ENCODE data around the gene MS4A18.

MS4A18 gene

DNA sequence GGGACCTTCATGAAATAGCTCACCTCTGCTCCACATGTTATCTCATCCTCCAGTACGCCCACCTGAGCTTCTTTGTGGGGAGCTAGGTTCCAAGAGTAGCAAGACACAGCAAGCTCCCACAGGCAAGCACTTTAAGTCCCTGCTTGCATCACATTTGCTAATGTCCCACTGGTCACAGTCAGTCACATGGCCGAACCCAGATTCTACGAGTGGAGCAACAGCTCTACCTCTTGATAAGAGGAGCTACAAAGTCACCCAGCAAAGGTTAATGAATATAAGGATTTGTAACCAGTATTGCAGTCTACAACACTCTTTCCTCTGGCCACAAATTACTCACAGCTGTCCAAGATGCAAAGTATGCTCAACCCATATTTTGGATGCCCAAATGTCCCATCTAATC, 16.9 kb downstream of the MS4A18 start:
- no peak overlapping the region for H3K4me3 ChIP-seq (ENCODE audit: low read depth, low read length)
- TF ChIP-seq, protein P1, sequence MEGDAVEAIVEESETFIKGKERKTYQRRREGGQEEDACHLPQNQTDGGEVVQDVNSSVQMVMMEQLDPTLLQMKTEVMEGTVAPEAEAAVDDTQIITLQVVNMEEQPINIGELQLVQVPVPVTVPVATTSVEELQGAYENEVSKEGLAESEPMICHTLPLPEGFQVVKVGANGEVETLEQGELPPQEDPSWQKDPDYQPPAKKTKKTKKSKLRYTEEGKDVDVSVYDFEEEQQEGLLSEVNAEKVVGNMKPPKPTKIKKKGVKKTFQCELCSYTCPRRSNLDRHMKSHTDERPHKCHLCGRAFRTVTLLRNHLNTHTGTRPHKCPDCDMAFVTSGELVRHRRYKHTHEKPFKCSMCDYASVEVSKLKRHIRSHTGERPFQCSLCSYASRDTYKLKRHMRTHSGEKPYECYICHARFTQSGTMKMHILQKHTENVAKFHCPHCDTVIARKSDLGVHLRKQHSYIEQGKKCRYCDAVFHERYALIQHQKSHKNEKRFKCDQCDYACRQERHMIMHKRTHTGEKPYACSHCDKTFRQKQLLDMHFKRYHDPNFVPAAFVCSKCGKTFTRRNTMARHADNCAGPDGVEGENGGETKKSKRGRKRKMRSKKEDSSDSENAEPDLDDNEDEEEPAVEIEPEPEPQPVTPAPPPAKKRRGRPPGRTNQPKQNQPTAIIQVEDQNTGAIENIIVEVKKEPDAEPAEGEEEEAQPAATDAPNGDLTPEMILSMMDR (IDR thresholded peaks at IDR 0.05; ENCODE audit: low read depth, low read length), result no peak
- TF ChIP-seq MAX (IDR thresholded peaks at IDR 0.05; ENCODE audit: low read depth, low read length), result no peak
- no peak for TF ChIP-seq MYC (IDR thresholded peaks at IDR 0.05; ENCODE audit: low read depth, low read length)
- no peak for TF ChIP-seq POLR2A (IDR thresholded peaks at IDR 0.05; ENCODE audit: extremely low read depth, insufficient read length)
- no peak for DNase-seq (ENCODE audit: low read depth)

GRCh38 chr11:60743058-60743457, 18.5 kb downstream of the MS4A18 start:
- TF ChIP-seq, protein P1 (IDR thresholded peaks at IDR 0.05; ENCODE audit: low read depth, low read length), result no peak
- no peak overlapping the region for H3K4me3 ChIP-seq (ENCODE audit: low read depth, low read length)
- no peak for DNase-seq (ENCODE audit: low read depth)

- no peak for DNase-seq (ENCODE audit: low read depth)
- no peak for TF ChIP-seq POLR2A (IDR thresholded peaks at IDR 0.05; ENCODE audit: extremely low read depth, insufficient read length)
- no peak for TF ChIP-seq MYC (IDR thresholded peaks at IDR 0.05; ENCODE audit: low read depth, low read length)
- no peak for TF ChIP-seq MAX (IDR thresholded peaks at IDR 0.05; ENCODE audit: low read depth, low read length)
- TF ChIP-seq, protein P1 (IDR thresholded peaks at IDR 0.05; ENCODE audit: low read depth, low read length), result no peak
- H3K4me3 ChIP-seq (ENCODE audit: low read depth, low read length), result no peak overlapping the region
Measured at GRCh38 chr11:60744114-60744513, 19.6 kb downstream of the MS4A18 start.

DNA sequence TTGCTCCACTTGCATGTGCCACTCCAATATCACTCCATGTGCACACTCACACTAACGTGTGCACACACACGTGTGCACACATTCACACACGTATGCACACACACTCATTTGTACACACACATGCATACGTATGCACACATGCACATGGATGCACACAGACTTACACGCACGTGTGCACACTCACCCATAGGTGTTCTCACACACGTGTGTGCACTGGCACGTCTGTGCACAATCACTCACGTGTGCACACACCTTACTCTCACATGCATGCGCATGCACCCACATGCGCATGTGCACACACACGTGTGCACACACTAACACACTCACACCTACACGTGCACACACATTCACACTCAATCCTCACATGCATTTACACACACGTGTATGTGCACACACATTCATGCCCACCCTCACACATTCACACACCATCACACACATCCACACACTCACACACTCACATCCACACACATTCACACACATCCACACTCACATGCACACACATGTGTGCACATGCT, 22.9 kb downstream of the MS4A18 start:
- no peak overlapping the region for H3K4me3 ChIP-seq (ENCODE audit: low read depth, low read length)
- no peak for TF ChIP-seq MYC (IDR thresholded peaks at IDR 0.05; ENCODE audit: low read depth, low read length)
- TF ChIP-seq, protein P1 (IDR thresholded peaks at IDR 0.05; ENCODE audit: low read depth, low read length), result no peak
- TF ChIP-seq POLR2A (IDR thresholded peaks at IDR 0.05; ENCODE audit: extremely low read depth, insufficient read length), result no peak
- TF ChIP-seq MAX (IDR thresholded peaks at IDR 0.05; ENCODE audit: low read depth, low read length), result no peak
- DNase-seq (ENCODE audit: low read depth), result no peak

- DNase-seq (ENCODE audit: low read depth), result no peak
- H3K4me3 ChIP-seq (ENCODE audit: low read depth, low read length), result no peak overlapping the region
- TF ChIP-seq POLR2A (IDR thresholded peaks at IDR 0.05; ENCODE audit: extremely low read depth, insufficient read length) (no peak), MYC (IDR thresholded peaks at IDR 0.05; ENCODE audit: low read depth, low read length) (no peak), MAX (IDR thresholded peaks at IDR 0.05; ENCODE audit: low read depth, low read length) (no peak)
- TF ChIP-seq, protein P1 (IDR thresholded peaks at IDR 0.05; ENCODE audit: low read depth, low read length), result no peak
Measured at GRCh38 chr11:60748225-60748624, 23.7 kb downstream of the MS4A18 start.

DNA sequence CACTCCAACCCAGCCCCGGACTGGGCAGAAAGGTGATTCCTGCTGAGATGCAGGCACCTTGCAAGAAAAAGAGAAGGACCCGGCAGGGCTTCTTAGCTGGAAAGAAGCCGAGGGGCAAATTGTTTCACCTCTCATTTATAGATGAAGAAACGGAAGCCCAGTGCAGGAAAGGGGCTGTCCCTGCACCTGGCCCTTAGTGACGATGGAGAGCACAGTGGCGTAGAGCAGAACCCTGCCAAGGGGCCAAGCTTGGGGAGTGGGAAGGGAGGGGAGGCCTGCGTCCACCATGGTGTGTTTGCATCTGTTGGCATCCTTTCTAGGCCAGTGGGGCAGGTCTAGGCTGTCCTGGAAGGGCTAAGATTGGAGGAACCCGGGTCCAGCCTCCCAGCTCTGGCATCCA, 24.3 kb downstream of the MS4A18 start:
- DNase-seq (ENCODE audit: low read depth), result no peak
- H3K4me3 ChIP-seq (ENCODE audit: low read depth, low read length), result no peak overlapping the region
- TF ChIP-seq MYC (IDR thresholded peaks at IDR 0.05; ENCODE audit: low read depth, low read length) (no peak), MAX (IDR thresholded peaks at IDR 0.05; ENCODE audit: low read depth, low read length) (no peak)
